ENCODE measurements around the gene OSGEP. TPM values are rescaled to one million over a fixed set of nuclear protein-coding genes. Genes with fewer than 3 reads are reported as not detected.

OSGEP gene
- total RNA-seq, 2 donors from 2014 or later: 36.1 to 53.4 TPM

GRCh38 chr14:20490563-20490962 lies 36.0 kb upstream of the OSGEP start:
- WGBS, 2 donors: 33 to 43% methylated on average over 6 of the region's 6 CpGs
- DNase-seq (no peak), ATAC-seq (no peak)
- no peak overlapping the region for H3K27ac ChIP-seq
- H3K36me3 ChIP-seq (replicated peaks in 1 of 2; ENCODE audit: insufficient read depth in 1 of 2, low read depth in 2 of 2): no peaks in the 10 kb centered on the region
- no peak for TF ChIP-seq POLR2A (IDR thresholded peaks at IDR 0.05)
- no peak for TF ChIP-seq CTCF (IDR thresholded peaks at IDR 0.05)
- no peaks in the 10 kb centered on the region for H3K27me3 ChIP-seq
- no peaks in the 10 kb centered on the region for H3K4me1 ChIP-seq
- intact Hi-C loops (cut with DNase I): no loop called here
- no peak overlapping the region for H3K4me3 ChIP-seq
- H3K9me3 ChIP-seq: no peaks in the 10 kb centered on the region

DNA sequence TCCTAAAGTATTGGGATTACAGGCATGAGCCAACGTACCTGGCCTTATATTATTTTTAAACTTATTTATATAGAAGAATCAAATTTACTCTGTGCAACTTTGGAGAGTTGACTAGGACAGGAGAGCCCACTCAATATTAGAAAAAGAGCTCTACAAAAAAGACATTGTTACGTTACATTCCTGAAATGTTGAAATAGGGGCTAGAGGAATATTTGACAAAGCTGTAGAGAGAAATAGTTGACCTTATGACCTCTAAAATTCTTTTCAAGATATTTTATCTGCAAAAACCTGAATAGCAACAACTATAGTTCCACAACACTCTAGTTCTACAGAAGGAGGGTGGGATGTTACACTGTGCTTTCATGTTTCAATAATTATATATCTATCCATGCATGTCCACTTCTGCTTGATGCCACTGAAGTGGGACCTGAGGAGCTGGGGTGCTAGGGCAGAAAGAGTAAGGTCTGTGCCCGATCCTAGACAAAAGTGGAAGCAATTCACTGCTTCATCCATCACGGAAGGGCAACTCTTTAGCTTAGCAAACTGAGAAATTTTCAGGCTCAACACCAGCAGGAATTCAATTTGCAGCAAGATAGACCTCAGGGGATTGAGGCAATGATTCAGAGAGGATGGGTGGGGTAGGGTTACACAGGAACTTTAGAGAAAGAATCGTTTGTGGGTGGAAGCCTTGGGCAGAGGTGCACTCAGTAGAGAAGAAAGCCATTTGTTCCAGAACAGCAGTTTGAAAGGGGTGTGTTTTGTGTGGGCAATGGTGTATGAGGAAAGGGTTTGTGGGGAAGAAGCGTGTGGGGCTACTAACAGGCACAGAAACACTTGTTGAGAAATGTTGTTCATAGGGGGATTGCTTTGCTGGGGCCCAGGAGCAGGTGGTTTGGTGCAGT lies 34.7 kb upstream of the OSGEP start:
- Histone ChIP-seq H3K27me3 (no peaks in the 10 kb centered on the region), H3K9me3 (no peaks in the 10 kb centered on the region), H3K4me1 (no peaks in the 10 kb centered on the region), H3K27ac (no peak overlapping the region), H3K36me3 (replicated peaks in 1 of 2; ENCODE audit: insufficient read depth in 1 of 2, low read depth in 2 of 2) (no peaks in the 10 kb centered on the region), H3K4me3 (no peak overlapping the region)
- no peak for TF ChIP-seq POLR2A (IDR thresholded peaks at IDR 0.05)
- TF ChIP-seq CTCF (IDR thresholded peaks at IDR 0.05): no peak
- intact Hi-C loops (cut with DNase I): no loop called here
- WGBS, 2 donors: 40 to 45% methylated on average over 6 of the region's 6 CpGs
- ATAC-seq (no peak), DNase-seq (no peak)

DNA sequence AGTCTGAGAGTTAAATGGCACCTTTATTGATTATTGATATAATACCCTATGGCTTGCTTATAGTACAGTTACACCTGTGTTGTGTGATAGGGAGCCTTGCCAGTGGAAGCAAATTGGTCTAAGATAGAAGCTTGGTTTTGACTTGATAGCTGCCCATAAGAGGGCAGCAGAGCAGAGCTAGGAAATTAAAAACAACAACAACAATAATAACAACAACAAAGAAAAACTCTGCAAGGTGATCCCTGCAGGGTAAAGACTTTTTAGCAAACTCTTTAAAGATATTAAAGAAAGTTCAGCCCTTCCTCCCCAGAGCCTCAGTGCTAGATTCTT lies 32.7 kb upstream of the OSGEP start:
- no peaks in the 10 kb centered on the region for H3K9me3 ChIP-seq
- H3K36me3 ChIP-seq (replicated peaks in 1 of 2; ENCODE audit: insufficient read depth in 1 of 2, low read depth in 2 of 2): no peaks in the 10 kb centered on the region
- TF ChIP-seq POLR2A (IDR thresholded peaks at IDR 0.05) (no peak), CTCF (IDR thresholded peaks at IDR 0.05) (no peak)

DNA sequence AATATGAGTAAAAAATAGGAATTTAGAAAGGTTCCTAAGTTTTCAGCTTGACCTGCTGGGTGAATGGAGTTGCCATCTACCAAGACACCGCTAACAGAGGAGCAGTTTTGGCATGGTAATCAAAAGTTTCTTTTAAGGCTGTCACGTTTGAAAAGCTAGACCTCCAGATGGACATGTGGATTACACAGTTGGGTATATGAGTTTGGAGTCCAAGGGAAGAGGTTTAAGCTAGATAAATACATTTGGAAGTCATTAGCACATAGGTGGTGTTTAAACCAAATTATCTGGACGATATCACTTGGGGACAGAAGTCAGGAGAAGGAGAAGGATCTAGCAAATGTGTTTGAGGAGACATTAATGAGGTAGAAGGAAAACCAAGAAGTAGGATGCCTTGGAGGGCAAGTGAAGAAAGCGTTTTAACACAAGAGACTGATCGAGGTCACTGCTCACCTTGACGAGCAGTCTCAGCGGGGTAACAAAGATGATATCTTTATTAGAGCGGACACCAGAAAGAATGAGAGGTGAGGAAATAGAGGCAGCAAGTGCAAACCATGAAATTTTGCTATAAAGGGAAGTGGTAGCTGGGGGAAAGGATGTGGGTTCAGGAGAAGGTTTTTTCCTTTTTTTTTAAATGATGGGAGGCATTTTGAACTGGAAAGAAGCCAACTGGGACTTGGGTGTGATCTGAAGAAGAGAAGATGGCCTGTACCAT lies 32.2 kb upstream of the OSGEP start:
- ATAC-seq: no peak
- H3K4me1 ChIP-seq: no peaks in the 10 kb centered on the region
- no peak for TF ChIP-seq POLR2A (IDR thresholded peaks at IDR 0.05)
- H3K27me3 ChIP-seq: no peaks in the 10 kb centered on the region
- intact Hi-C loops (cut with DNase I): no loop called here
- no peak overlapping the region for H3K4me3 ChIP-seq
- WGBS, 2 donors: 63 to 83% methylated on average over 8 of the region's 8 CpGs
- no peaks in the 10 kb centered on the region for H3K36me3 ChIP-seq (replicated peaks in 1 of 2; ENCODE audit: insufficient read depth in 1 of 2, low read depth in 2 of 2)
- no peak for DNase-seq
- no peak overlapping the region for H3K27ac ChIP-seq
- no peaks in the 10 kb centered on the region for H3K9me3 ChIP-seq

More for the DNA sequence above, 32.7 kb upstream of the OSGEP start:
- ATAC-seq (no peak), DNase-seq (no peak)
- intact Hi-C loops (cut with DNase I): no loop called here
- H3K27ac ChIP-seq: no peak overlapping the region
- H3K4me3 ChIP-seq: no peak overlapping the region
- no peaks in the 10 kb centered on the region for H3K4me1 ChIP-seq
- H3K27me3 ChIP-seq: no peaks in the 10 kb centered on the region

- no peak overlapping the region for H3K27ac ChIP-seq
- no peaks in the 10 kb centered on the region for H3K27me3 ChIP-seq
- WGBS, 2 donors: 41 to 44% methylated on average over 7 of the region's 7 CpGs
- intact Hi-C loops (cut with DNase I): no loop called here
- no peaks in the 10 kb centered on the region for H3K36me3 ChIP-seq (replicated peaks in 1 of 2; ENCODE audit: insufficient read depth in 1 of 2, low read depth in 2 of 2)
- no peak for TF ChIP-seq CTCF (IDR thresholded peaks at IDR 0.05)
- TF ChIP-seq POLR2A (IDR thresholded peaks at IDR 0.05): no peak
- H3K9me3 ChIP-seq: no peaks in the 10 kb centered on the region
- no peak overlapping the region for H3K4me3 ChIP-seq
- ATAC-seq (no peak), DNase-seq (peak in 1 of 4 donors; percentile 13)
- no peaks in the 10 kb centered on the region for H3K4me1 ChIP-seq
These were observed 31.3 kb upstream of the OSGEP start for GRCh38 chr14:20485900-20486299.

All from body of pancreas (tissue), 4 donors.